ENCODE results near the gene KIAA1671.
A peak's percentile ranks its signal among the peaks of the same experiment; 100 is the strongest.

Gene KIAA1671

GRCh38 chr22:24981656-24982055 is 29.1 kb downstream of the KIAA1671 start:
- H3K9me3 ChIP-seq (ENCODE audit: control insufficient read depth, insufficient read depth, low read length), result no peaks in the 10 kb centered on the region
- no peaks in the 10 kb centered on the region for H3K36me3 ChIP-seq (ENCODE audit: insufficient read depth, low read length)
- no peak overlapping the region for H3K9ac ChIP-seq (ENCODE audit: low read depth, low read length)
- peaks cover 14% of the 10 kb centered on the region; the same call in 1 of the 2 replicates for H3K4me1 ChIP-seq (ENCODE audit: insufficient read depth, low read length)

GRCh38 chr22:24982301-24983056 is 30.0 kb downstream of the KIAA1671 start:
- Histone ChIP-seq H3K9me3 (ENCODE audit: control insufficient read depth, insufficient read depth, low read length) (no peaks in the 10 kb centered on the region), H3K9ac (ENCODE audit: low read depth, low read length) (no peak overlapping the region), H3K36me3 (ENCODE audit: insufficient read depth, low read length) (no peaks in the 10 kb centered on the region), H3K4me1 (ENCODE audit: insufficient read depth, low read length) (peaks cover 13% of the 10 kb centered on the region; the same call in 1 of the 2 replicates)

GRCh38 chr22:24983151-24983550 is 30.6 kb downstream of the KIAA1671 start:
- H3K9ac ChIP-seq (ENCODE audit: low read depth, low read length), result no peak overlapping the region
- H3K9me3 ChIP-seq (ENCODE audit: control insufficient read depth, insufficient read depth, low read length), result no peaks in the 10 kb centered on the region
- H3K4me1 ChIP-seq (ENCODE audit: insufficient read depth, low read length), result peaks cover 9% of the 10 kb centered on the region; the same call in 1 of the 2 replicates
- no peaks in the 10 kb centered on the region for H3K36me3 ChIP-seq (ENCODE audit: insufficient read depth, low read length)

GRCh38 chr22:24984122-24984521 is 31.6 kb downstream of the KIAA1671 start:
- no peaks in the 10 kb centered on the region for H3K36me3 ChIP-seq (ENCODE audit: insufficient read depth, low read length)
- no peak overlapping the region for H3K9ac ChIP-seq (ENCODE audit: low read depth, low read length)
- peaks cover 9% of the 10 kb centered on the region; the same call in 1 of the 2 replicates for H3K4me1 ChIP-seq (ENCODE audit: insufficient read depth, low read length)
- no peaks in the 10 kb centered on the region for H3K9me3 ChIP-seq (ENCODE audit: control insufficient read depth, insufficient read depth, low read length)

GRCh38 chr22:24985826-24986214 is 33.3 kb downstream of the KIAA1671 start:
- Histone ChIP-seq H3K36me3 (ENCODE audit: insufficient read depth, low read length) (no peaks in the 10 kb centered on the region), H3K9ac (ENCODE audit: low read depth, low read length) (peak overlapping the region; percentile 22; the same call in 1 of the 2 replicates), H3K4me1 (ENCODE audit: insufficient read depth, low read length) (peaks cover 12% of the 10 kb centered on the region; the same call in 1 of the 2 replicates), H3K9me3 (ENCODE audit: control insufficient read depth, insufficient read depth, low read length) (no peaks in the 10 kb centered on the region)

- Histone ChIP-seq H3K4me1 (ENCODE audit: insufficient read depth, low read length) (peaks cover 18% of the 10 kb centered on the region), H3K36me3 (ENCODE audit: insufficient read depth, low read length) (no peaks in the 10 kb centered on the region), H3K9ac (ENCODE audit: low read depth, low read length) (no peak overlapping the region), H3K9me3 (ENCODE audit: control insufficient read depth, insufficient read depth, low read length) (no peaks in the 10 kb centered on the region)
These were observed 34.3 kb downstream of the KIAA1671 start for GRCh38 chr22:24986816-24987215.

GRCh38 chr22:24989135-24989534 is 36.6 kb downstream of the KIAA1671 start:
- Histone ChIP-seq H3K36me3 (ENCODE audit: insufficient read depth, low read length) (no peaks in the 10 kb centered on the region), H3K9ac (ENCODE audit: low read depth, low read length) (no peak overlapping the region), H3K9me3 (ENCODE audit: control insufficient read depth, insufficient read depth, low read length) (no peaks in the 10 kb centered on the region), H3K4me1 (ENCODE audit: insufficient read depth, low read length) (peaks cover 21% of the 10 kb centered on the region)

- peaks cover 21% of the 10 kb centered on the region for H3K4me1 ChIP-seq (ENCODE audit: insufficient read depth, low read length)
- no peaks in the 10 kb centered on the region for H3K9me3 ChIP-seq (ENCODE audit: control insufficient read depth, insufficient read depth, low read length)
- H3K9ac ChIP-seq (ENCODE audit: low read depth, low read length), result no peak overlapping the region
- no peaks in the 10 kb centered on the region for H3K36me3 ChIP-seq (ENCODE audit: insufficient read depth, low read length)
These were observed 37.0 kb downstream of the KIAA1671 start for GRCh38 chr22:24989541-24989951.

- Histone ChIP-seq H3K36me3 (ENCODE audit: insufficient read depth, low read length) (no peaks in the 10 kb centered on the region), H3K4me1 (ENCODE audit: insufficient read depth, low read length) (peaks cover 18% of the 10 kb centered on the region), H3K9ac (ENCODE audit: low read depth, low read length) (no peak overlapping the region), H3K9me3 (ENCODE audit: control insufficient read depth, insufficient read depth, low read length) (no peaks in the 10 kb centered on the region)
These were observed 37.9 kb downstream of the KIAA1671 start for GRCh38 chr22:24990344-24990905.

GRCh38 chr22:24992946-24993345 is 40.4 kb downstream of the KIAA1671 start:
- H3K9me3 ChIP-seq (ENCODE audit: control insufficient read depth, insufficient read depth, low read length), result no peaks in the 10 kb centered on the region
- peaks cover 35% of the 10 kb centered on the region for H3K4me1 ChIP-seq (ENCODE audit: insufficient read depth, low read length)
- H3K36me3 ChIP-seq (ENCODE audit: insufficient read depth, low read length), result no peaks in the 10 kb centered on the region
- no peak overlapping the region for H3K9ac ChIP-seq (ENCODE audit: low read depth, low read length)

GRCh38 chr22:24994070-24994763 is 41.7 kb downstream of the KIAA1671 start:
- Histone ChIP-seq H3K4me1 (ENCODE audit: insufficient read depth, low read length) (peaks cover 35% of the 10 kb centered on the region), H3K9ac (ENCODE audit: low read depth, low read length) (no peak overlapping the region), H3K36me3 (ENCODE audit: insufficient read depth, low read length) (no peaks in the 10 kb centered on the region), H3K9me3 (ENCODE audit: control insufficient read depth, insufficient read depth, low read length) (no peaks in the 10 kb centered on the region)

- H3K9me3 ChIP-seq (ENCODE audit: control insufficient read depth, insufficient read depth, low read length), result no peaks in the 10 kb centered on the region
- H3K4me1 ChIP-seq (ENCODE audit: insufficient read depth, low read length), result peaks cover 33% of the 10 kb centered on the region
- H3K36me3 ChIP-seq (ENCODE audit: insufficient read depth, low read length), result no peaks in the 10 kb centered on the region
- no peak overlapping the region; the same call in 1 of the 2 replicates for H3K9ac ChIP-seq (ENCODE audit: low read depth, low read length)
These were observed 43.2 kb downstream of the KIAA1671 start for GRCh38 chr22:24995649-24996180.

- Histone ChIP-seq H3K4me1 (ENCODE audit: insufficient read depth, low read length) (peaks cover 30% of the 10 kb centered on the region), H3K9ac (ENCODE audit: low read depth, low read length) (peak overlapping the region; percentile 7; the same call in 1 of the 2 replicates), H3K36me3 (ENCODE audit: insufficient read depth, low read length) (no peaks in the 10 kb centered on the region), H3K9me3 (ENCODE audit: control insufficient read depth, insufficient read depth, low read length) (no peaks in the 10 kb centered on the region)
These were observed 44.0 kb downstream of the KIAA1671 start for GRCh38 chr22:24996420-24996952.

- Histone ChIP-seq H3K9me3 (ENCODE audit: control insufficient read depth, insufficient read depth, low read length) (no peaks in the 10 kb centered on the region), H3K9ac (ENCODE audit: low read depth, low read length) (no peak overlapping the region), H3K4me1 (ENCODE audit: insufficient read depth, low read length) (peaks cover 27% of the 10 kb centered on the region), H3K36me3 (ENCODE audit: insufficient read depth, low read length) (no peaks in the 10 kb centered on the region)
These were observed 44.5 kb downstream of the KIAA1671 start for GRCh38 chr22:24997023-24997422.
